OCI-LY3 (cell line): ENCODE data around the gene NECAB2.

Experiments used
- EZH2phosphoT487 ChIP-seq: fragments of 200-600 bp; shearing (Covaris generic); IDR thresholded peaks from 2 replicates; pipeline ENCODE4 v1.6.1; 2018; ENCODE audit warnings: antibody characterized with exemption, mixed run types, low read depth
- TF ChIP-seq, protein P1 (sequence below): fragments of 200-600, 300-600 bp; sonication (generic); IDR thresholded peaks from 2 replicates; pipeline ENCODE4 v1.5.1; 2014; ENCODE audit warnings: antibody characterized with exemption, low read length, low read depth

GRCh38 chr16:84040823-84041820 is 73.1 kb downstream of the NECAB2 start:
- TF ChIP-seq, protein P1, sequence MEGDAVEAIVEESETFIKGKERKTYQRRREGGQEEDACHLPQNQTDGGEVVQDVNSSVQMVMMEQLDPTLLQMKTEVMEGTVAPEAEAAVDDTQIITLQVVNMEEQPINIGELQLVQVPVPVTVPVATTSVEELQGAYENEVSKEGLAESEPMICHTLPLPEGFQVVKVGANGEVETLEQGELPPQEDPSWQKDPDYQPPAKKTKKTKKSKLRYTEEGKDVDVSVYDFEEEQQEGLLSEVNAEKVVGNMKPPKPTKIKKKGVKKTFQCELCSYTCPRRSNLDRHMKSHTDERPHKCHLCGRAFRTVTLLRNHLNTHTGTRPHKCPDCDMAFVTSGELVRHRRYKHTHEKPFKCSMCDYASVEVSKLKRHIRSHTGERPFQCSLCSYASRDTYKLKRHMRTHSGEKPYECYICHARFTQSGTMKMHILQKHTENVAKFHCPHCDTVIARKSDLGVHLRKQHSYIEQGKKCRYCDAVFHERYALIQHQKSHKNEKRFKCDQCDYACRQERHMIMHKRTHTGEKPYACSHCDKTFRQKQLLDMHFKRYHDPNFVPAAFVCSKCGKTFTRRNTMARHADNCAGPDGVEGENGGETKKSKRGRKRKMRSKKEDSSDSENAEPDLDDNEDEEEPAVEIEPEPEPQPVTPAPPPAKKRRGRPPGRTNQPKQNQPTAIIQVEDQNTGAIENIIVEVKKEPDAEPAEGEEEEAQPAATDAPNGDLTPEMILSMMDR: no peak
- no peak for TF ChIP-seq EZH2phosphoT487
